Measurements from ENCODE around the gene PLXNB1. TPM values are rescaled to one million over a fixed set of nuclear protein-coding genes. Genes with fewer than 3 reads are reported as not detected.

The PLXNB1 gene
- total RNA-seq, 1 experiment from 2014 or later, result 24.6 TPM

GRCh38 chr3:48426944-48427629, 2.8 kb downstream of the PLXNB1 start:
- H3K4me3 ChIP-seq (ENCODE audit: low read depth, low read length, poor library complexity, severe bottlenecking), result no peak overlapping the region
- no peaks in the 10 kb centered on the region for H3K9me3 ChIP-seq (ENCODE audit: low read depth, low read length, poor library complexity, severe bottlenecking)
- TF ChIP-seq CTCF (conservative IDR thresholded peaks at IDR 0.05; ENCODE audit: low read depth, low read length) (no peak), EZH2 (IDR thresholded peaks at IDR 0.05; ENCODE audit: borderline replicate concordance, low read depth, low read length, poor library complexity, severe bottlenecking) (no peak)
- BruUV-seq (replicated peaks), result no TSS peak
- no peaks in the 10 kb centered on the region for H3K36me3 ChIP-seq (ENCODE audit: insufficient read depth, low read length, poor library complexity, severe bottlenecking)
- no peak for DNase-seq (ENCODE audit: low spot score)
- peaks cover 7% of the 10 kb centered on the region for H3K4me1 ChIP-seq (ENCODE audit: insufficient read depth, low read length, poor library complexity, severe bottlenecking)
- no peak overlapping the region for H3K27ac ChIP-seq (ENCODE audit: low read depth, low read length, poor library complexity, severe bottlenecking)
- POLR2A ChIA-PET (ENCODE audit: low non-redundant PET), result no interaction called here
- CTCF ChIA-PET, result no interaction called here
- intact Hi-C loops (cut with micrococcal nuclease; ENCODE audit: unreplicated experiment), result no loop called here
- no peaks in the 10 kb centered on the region for H3K27me3 ChIP-seq (replicated peaks; ENCODE audit: insufficient read depth, low read depth, low read length, poor library complexity)

DNA sequence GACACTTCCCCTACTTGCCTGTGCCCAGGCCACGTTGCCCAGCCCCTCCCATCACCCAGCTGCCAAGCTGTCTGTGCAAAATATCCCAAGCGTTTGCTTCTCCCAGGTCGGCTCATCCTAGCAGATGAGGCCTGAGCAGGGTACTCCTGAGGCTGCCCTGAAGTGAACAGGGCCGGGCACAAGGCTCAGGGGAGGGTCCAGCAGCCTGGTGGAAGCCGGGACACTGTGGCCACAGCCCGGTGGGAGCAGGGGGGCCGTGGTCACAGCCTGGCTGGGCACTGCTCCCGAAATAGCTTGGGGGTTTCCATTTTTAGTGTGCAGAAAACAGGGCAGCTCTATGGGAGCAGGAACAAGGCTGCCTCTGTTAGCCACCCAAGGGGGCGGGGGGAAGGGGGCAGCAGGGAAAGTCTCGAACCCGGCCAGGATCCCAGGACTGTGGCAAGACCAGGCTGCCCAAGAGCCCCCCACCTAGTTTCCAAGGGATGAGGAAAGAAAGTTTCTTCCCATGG, 3.4 kb downstream of the PLXNB1 start:
- CTCF ChIA-PET, result no interaction called here
- POLR2A ChIA-PET (ENCODE audit: low non-redundant PET), result interaction anchor here (0.7 kb wide), 1 partner anchor 1040 kb away, joined by 3 read pairs; no protein-coding TSS in a partner anchor

DNA sequence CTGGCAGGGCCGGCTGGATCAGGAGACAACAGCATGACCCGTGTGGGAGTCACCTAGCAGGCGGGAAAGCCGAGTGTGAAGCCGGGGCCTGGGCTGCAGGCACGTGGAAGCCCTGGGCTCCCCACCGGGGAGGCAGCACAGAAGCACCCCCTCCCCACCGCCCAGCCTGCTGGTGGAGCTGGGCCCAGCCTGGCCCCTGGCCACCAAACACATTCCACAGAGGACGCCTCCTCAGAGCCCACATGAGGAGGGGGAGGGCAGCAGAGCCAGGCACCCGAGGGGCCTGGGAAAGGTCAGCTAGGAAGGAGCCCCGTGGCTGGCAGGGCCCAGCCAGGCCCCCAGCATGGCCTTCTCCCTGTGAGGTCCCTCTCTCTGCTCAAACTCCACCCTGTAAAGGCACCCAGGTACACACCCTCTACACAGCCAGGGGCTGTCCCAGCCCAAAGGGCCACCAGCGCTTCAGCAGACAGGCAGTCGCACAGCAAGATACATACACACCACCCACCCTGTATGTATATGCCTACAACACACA, 4.5 kb downstream of the PLXNB1 start:
- POLR2A ChIA-PET (ENCODE audit: low non-redundant PET), result no interaction called here
- peaks cover 7% of the 10 kb centered on the region for H3K4me1 ChIP-seq (ENCODE audit: insufficient read depth, low read length, poor library complexity, severe bottlenecking)

More for the DNA sequence above, 3.4 kb downstream of the PLXNB1 start:
- peaks cover 7% of the 10 kb centered on the region for H3K4me1 ChIP-seq (ENCODE audit: insufficient read depth, low read length, poor library complexity, severe bottlenecking)
- DNase-seq (ENCODE audit: low spot score), result no peak
- H3K4me3 ChIP-seq (ENCODE audit: low read depth, low read length, poor library complexity, severe bottlenecking), result no peak overlapping the region
- no peak overlapping the region for H3K27ac ChIP-seq (ENCODE audit: low read depth, low read length, poor library complexity, severe bottlenecking)
- intact Hi-C loops (cut with micrococcal nuclease; ENCODE audit: unreplicated experiment), result no loop called here
- H3K9me3 ChIP-seq (ENCODE audit: low read depth, low read length, poor library complexity, severe bottlenecking), result no peaks in the 10 kb centered on the region
- TF ChIP-seq EZH2 (IDR thresholded peaks at IDR 0.05; ENCODE audit: borderline replicate concordance, low read depth, low read length, poor library complexity, severe bottlenecking) (no peak), CTCF (conservative IDR thresholded peaks at IDR 0.05; ENCODE audit: low read depth, low read length) (no peak)
- H3K27me3 ChIP-seq (replicated peaks; ENCODE audit: insufficient read depth, low read depth, low read length, poor library complexity), result no peaks in the 10 kb centered on the region
- no TSS peak for BruUV-seq (replicated peaks)
- no peaks in the 10 kb centered on the region for H3K36me3 ChIP-seq (ENCODE audit: insufficient read depth, low read length, poor library complexity, severe bottlenecking)

More for the DNA sequence above, 4.5 kb downstream of the PLXNB1 start:
- Histone ChIP-seq H3K4me3 (ENCODE audit: low read depth, low read length, poor library complexity, severe bottlenecking) (no peak overlapping the region), H3K36me3 (ENCODE audit: insufficient read depth, low read length, poor library complexity, severe bottlenecking) (no peaks in the 10 kb centered on the region), H3K9me3 (ENCODE audit: low read depth, low read length, poor library complexity, severe bottlenecking) (no peaks in the 10 kb centered on the region), H3K27me3 (replicated peaks; ENCODE audit: insufficient read depth, low read depth, low read length, poor library complexity) (no peaks in the 10 kb centered on the region), H3K27ac (ENCODE audit: low read depth, low read length, poor library complexity, severe bottlenecking) (no peak overlapping the region)
- intact Hi-C loops (cut with micrococcal nuclease; ENCODE audit: unreplicated experiment), result no loop called here
- DNase-seq (ENCODE audit: low spot score), result no peak
- no peak for TF ChIP-seq CTCF (conservative IDR thresholded peaks at IDR 0.05; ENCODE audit: low read depth, low read length)
- no peak for TF ChIP-seq EZH2 (IDR thresholded peaks at IDR 0.05; ENCODE audit: borderline replicate concordance, low read depth, low read length, poor library complexity, severe bottlenecking)
- no TSS peak for BruUV-seq (replicated peaks)
- CTCF ChIA-PET, result no interaction called here
